Activated CD4-positive, alpha-beta T cell treated with anti-CD3 and anti-CD28 coated beads, Interleukin-10, Interleukin-2, amounts not matched to agents 100 ng/mL and 50 ng/mL, durations not matched to agents 16 hours and 8 hours (primary cell): ENCODE data around the gene REPS1.
A peak's percentile ranks its signal among the peaks of the same experiment; 100 is the strongest.
"Not testable (repeated sequence)": the region's sequence is repeated elsewhere in the genome, so short reads cannot be mapped to it uniquely, and the experiment has no call there.

ENCODE experiments used
- DNase-seq: peaks from one replicate; pipeline ENCODE4 v3.0.0-alpha.2; 2020

REPS1 gene

DNA sequence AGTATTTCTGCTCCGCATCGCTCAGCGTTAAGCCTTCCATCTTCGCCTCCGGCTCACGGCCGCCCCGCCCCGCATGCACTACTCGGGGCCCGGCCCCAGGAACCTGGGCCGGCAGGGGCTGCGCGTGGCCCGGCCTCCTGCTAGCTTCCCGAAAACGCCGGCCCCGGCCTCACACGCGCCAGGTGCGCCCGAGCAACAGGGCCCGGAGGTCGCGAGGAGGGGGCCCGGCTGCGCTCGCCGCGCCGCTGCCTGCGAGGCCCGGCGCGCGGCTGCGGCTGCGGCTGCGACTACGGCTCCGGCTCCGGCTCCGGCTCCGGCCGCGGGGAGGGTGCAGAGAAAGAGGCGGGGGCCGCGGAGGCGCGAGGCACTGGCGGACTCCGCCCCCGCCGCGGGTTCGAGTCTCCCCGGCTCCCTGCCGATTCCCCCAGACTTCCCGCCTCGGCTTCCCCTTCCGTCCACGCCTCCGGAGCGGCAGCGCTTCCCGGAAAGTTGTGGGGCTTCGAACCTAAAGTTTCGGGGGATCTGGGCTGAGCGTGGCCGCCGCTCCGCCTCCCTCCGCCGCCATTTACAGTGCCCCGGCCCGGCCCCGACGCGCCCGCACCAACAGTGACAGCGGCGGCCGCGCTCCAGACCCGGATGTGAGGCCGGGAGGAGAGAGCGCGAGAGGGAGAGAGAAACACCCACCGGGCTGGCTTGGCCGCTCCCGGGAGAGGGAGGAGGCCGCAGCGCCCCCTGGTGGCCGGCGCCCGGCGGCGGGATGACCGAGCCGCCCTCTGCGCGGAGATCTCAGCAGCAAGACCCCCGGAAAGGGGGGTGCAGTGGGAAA, at the start of gene REPS1:
Gene REPS1 (minus strand): TSS at position 611 of the 826 bp plus-strand sequence. CDS start 571 bp downstream, at position 40.
- DNase-seq, result peak; percentile 95

- DNase-seq, result no peak
These were observed 49.4 kb upstream of the REPS1 start for GRCh38 chr6:139037490-139037889.

DNA sequence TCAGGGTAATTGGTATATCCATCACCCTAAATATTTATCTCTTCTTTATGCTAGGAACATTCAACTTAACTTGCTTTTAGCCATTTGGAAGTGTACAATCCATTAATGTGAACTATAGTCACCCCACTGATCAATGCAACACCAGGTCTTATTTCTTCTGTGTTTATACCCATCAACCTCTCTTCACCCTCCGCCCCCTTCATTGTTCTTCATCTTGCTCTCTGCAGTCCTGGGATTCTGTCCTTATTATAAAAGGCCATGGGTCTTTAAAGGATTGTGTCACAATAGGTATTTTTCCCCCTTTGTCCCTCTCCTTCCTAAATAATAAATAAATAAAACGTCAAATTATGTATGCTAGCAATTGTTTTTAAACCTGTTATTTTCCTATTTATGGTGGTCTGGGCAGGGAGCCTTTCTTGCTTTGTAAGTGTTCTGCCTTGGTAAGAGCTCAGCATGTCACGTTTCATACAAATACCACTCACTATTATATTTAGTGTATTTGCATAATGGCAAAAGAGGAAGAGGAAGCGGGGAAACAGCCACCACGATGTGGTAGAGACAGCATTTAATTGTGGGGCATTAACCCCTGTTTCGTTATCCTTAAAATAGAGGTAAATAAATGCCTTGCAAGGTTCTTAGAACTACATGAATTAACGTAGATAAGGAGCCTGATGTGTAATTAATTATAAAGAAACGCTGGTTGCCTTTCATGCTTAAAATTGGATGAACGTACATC, 42.3 kb upstream of the REPS1 start:
- DNase-seq, result peak; percentile 46

- DNase-seq, result peak; percentile 52
These were observed 41.6 kb upstream of the REPS1 start for GRCh38 chr6:139029470-139030227.

- peak; percentile 93 for DNase-seq
These were observed 40.8 kb upstream of the REPS1 start, which contains the start of gene ABRACL for GRCh38 chr6:139028658-139029469. Gene ABRACL (plus strand): TSS chr6:139028745. CDS start chr6:139034161, 5,416 bp downstream.

DNA sequence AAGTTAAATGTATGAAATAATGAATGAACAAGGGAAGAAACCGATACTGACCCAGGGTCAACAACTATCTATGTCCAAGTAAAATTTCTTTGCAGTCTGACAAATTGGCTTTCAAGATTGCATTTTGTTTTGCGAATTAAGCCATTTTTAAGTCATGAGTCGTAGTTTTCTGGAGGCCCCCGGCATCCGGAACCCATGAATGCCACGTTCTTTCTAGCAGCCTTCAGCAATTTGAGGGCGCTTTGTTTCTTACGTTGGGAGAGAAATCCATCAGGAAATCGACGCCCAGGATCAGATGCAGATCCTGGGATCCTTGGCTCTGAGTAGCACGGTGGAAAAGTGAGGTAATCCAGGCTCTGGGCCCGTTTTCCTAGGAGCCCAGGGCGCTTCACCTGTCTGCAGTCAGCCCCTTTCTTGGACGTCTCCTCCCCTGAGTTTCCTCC, 40.2 kb upstream of the REPS1 start:
- DNase-seq, result no peak

GRCh38 chr6:139027620-139028182, 39.6 kb upstream of the REPS1 start:
- peak; percentile 88 for DNase-seq

DNA sequence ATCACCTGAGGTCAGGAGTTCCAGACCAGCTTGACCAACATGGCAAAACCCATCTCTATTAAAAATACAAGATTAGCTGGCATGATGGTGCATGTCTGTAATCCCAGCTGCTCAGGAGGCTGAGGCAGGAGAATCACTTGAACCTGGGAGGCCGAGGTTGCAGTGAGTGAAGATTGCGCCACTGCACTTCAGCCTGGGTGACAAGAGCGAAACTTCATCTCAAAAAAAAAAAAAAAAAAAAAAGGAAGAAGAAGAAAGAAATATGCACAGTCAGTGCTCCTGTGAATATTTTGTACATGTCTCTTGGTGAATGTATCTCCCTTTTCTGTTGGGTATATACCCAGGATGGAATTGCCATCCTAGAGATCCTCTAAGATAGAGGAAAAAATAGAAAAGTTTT, 37.4 kb upstream of the REPS1 start:
- not testable (repeated sequence) for DNase-seq

DNA sequence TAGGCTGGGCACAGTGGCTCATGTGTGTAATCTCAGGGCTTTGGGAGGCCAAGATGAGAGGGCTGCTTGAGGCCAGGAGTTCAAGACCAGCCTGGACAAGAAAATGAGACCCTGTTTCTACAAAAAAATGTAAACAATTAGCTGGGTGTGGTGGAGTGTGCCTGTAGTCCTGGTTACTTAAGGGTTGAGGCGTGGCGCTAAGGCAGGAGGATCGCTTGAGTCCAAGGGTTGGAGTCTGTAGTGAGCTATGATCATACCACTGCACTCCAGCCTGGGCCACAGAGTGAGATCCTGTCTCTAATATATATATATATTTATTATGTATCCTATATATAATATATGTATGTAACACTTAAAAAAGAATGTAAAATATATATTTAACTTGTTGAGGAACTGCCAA, 32.6 kb upstream of the REPS1 start:
- no peak for DNase-seq

DNA sequence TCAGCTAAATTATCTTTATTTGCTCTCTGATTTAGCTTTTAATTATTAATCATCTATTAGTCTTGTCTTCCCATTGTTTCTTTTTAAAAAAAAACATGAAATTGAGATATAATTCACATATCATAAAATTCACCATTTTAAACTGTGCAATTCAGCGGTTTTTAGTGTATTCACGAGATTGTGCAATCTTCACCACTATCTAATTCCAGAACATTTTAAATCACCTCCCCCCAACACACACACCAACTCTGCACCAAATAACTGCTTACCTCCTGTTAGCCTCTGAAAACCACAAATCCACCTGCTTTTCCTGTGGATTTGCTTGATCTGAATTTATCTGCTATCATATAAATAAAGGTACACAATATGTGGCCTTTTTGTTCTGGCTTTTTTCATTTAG, 31.7 kb upstream of the REPS1 start:
- no peak for DNase-seq

DNA sequence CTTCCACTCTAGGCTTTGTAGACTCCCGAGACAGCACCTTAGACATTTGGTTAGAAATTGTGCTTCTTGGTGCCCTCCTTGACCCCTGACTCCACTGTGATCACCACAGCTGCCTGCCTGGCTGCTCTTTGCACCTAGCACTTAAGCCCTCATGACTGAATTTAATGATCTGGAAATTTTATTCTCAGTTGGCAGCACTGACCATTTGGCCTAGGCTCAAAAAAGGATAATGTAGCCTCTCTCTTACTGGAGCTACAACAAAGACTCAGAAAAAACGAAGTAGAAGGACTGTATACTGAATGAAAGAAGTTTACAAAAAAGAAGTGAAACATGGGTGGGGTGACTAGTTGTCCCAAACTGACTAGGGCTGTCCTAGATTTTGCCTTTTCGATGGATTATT, 29.2 kb upstream of the REPS1 start:
- no peak for DNase-seq

DNA sequence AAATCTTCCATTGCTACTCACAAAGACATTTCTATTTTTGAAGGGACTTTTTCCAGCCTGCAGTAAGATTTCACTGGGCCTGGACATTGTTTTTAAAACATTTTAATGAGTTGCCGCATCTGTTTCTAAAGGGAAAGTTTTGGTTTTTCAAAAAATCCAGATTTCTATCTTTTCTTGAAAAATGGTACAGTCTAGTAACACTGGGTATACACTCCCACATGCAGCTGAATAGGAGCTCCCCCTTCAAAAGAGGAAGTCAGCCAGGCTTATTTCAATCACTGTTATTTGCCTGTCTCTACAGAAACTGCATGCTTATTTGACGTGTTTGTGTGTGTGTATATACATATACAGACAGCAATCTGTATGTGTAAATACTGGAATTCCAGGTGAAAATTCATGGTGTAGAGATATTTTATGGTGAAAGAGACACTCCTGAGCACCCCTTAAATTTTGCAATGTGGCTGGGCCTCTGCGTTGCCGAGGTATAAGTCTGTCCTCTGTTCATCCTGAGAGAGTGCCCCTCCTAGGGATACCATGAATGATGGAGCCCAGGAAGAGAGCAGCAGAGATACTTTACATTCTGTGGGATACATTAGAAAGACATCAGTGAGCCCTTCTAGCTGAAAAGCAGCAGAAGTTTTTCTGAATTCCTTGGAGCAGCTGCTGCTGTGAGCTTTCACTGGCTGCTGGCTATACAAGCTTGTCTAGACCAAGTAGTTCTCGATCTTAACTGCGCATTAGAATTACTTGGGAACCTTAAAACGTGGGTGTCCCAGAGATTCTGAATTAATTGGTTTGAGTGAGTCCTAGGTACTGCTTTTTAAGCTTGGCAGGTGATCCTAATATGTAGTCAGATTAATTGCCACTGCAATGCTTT, 28.5 kb upstream of the REPS1 start:
- DNase-seq, result no peak

- DNase-seq, result no peak
These were observed 26.9 kb upstream of the REPS1 start for GRCh38 chr6:139014945-139015344.

DNA sequence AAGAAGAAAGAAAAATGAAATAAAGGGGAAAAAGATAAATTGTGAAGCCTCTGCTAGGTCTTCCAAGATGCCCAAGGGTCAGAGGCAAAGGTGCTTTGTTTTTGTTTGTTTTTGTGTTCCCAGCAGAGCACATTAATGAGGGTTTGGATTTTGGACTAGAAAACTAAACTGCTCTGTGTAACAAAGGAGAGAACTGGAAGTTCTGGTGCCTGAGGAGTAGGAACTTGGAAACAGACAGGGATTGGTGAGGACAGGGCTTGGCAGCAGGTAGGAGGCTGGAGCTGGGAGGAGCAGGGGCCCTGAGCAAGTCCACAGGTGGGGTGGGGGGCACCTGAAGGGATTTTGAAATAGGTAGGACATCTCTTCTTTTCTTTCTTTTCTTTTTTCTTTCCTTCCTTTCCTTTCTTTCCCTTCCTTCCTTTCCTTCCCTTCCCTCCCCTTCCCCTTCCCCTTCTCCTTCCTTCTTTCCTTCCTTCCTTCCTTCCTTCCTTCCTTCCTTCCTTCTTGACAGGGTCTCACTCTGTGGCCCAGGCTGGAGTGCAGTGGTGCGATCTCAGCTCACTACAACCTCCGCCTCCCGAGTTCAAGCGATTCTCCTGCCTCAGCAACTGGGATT, 25.2 kb upstream of the REPS1 start:
- no peak for DNase-seq

GRCh38 chr6:139011980-139012379, 23.9 kb upstream of the REPS1 start:
- DNase-seq, result no peak

- no peak for DNase-seq
These were observed 22.6 kb upstream of the REPS1 start for GRCh38 chr6:139010674-139011073.

DNA sequence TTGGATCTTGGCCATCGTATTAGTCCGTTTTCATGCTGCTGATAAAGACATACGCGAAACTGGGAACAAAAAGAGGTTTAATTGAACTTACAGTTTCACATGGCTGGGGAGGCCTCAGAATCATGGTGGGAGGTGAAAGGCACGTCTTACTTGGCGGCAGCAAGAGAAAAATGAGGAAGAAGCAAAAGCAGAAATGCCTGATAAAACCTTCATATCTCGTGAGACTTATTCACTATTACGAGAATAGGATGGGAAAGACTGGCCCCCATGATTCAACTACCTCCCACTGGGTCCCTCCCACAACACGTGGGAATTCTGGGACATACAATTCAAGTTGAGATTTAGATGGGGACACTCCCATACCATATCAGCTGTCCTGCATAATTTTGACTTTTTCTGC, 20.1 kb upstream of the REPS1 start:
- DNase-seq, result no peak

- no peak for DNase-seq
These were observed 19.4 kb upstream of the REPS1 start for GRCh38 chr6:139007428-139007827.

DNA sequence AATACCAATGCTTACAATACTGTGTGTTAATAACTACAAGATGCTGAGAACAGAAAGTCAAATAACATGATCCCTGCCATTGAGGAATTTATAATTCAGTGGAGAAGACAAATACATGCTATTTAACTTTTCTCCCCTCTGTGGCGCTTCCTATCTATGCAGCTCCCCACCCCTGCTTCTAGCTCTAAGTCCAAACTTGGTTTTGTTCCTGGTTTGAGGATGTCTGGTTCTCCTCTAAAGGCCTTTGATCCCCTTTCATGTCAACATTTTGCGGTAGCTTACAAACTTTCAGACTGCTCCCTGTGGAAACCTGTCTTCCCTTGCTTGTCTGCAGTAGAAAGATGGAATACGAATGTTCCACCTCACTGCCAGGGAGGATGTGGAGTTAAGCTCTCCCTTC, 18.4 kb upstream of the REPS1 start:
- DNase-seq, result no peak

DNA sequence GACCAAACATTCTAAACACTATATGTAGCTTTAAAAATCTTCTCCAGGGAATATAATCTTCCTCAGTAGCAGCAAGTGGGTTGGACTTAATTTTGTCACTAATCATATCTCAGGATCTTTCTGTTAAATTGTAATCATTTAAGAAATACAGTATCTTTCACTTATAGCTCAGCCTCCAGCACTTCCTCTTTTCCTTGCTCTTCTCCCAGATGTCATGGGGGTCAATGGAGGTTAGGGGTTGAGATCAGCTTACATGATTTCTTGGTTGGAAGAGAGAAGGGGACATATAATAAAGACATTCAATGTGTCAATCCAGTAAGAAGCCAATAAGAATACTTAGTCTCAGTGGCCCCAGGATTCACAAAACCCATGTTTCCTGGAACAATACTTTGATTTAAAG, 15.7 kb upstream of the REPS1 start:
- no peak for DNase-seq
